HG02588 (cell line): ENCODE measurements around the gene BCKDK.
"Not testable (repeated sequence)": the region's sequence is repeated elsewhere in the genome, so short reads cannot be mapped to it uniquely, and the experiment has no call there.

Experiments
- ATAC-seq: cut with Tn5 transposase; IDR thresholded peaks from one replicate; pipeline ENCODE4 v1.9.1; 2021; ENCODE audit warnings: mild to moderate bottlenecking, moderate library complexity; ENCODE audit not compliant: unreplicated experiment

BCKDK gene

DNA sequence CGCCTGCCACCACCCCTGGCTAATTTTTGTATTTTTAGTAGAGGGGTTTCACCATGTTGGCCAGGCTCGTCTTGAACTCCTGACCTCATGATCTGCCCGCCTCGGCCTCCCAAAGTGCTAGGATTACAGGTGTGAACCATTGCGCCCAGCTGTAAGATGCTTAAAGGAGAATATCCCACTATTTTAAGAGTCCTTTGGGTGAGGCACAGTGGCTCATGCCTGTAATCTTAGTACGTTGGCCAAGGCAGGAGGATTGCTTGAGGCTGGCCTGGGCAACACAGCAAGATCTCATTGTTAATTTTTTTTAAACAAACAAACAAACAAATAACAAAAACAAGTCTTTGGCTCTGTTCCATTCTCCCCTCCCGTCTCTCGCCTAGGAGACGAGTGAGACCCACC, 32.9 kb downstream of the BCKDK start:
- not testable (repeated sequence) for ATAC-seq

GRCh38 chr16:31141489-31142108, 33.4 kb downstream of the BCKDK start:
- peak; percentile 1 for ATAC-seq

GRCh38 chr16:31142109-31143010, 34.2 kb downstream of the BCKDK start:
- peak; percentile 77 for ATAC-seq

DNA sequence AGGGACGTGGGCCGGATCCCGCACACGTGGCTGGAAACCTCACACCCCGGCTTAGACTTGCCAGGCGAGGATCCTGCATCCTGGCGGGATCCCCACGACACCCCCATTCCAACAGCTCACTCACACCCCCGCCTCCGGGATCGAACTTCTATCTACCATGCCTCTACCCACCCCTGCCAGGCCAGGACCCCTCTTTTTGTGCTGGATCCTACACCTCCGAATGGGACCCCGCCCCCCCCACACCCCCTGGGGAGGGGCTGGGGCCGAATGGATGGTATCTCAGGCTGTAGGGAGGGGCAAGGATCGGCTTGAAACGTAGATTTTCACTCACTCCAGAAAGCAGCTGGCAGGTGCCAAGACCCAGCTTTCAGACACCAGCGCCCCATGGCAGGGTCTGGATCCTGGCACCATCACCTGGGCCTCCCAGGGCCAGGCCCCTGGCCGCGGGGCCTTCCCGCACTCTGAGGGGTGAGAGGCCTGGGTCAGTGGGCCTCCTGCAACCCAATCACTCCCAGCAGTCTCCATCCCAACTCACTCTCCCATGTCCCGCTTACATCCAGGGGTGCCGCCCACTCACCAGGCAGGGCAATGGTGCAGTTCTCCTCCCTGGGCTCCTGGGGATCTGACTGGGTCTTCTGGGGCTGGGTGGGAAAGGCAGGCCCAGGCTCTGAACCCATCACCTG, 35.0 kb downstream of the BCKDK start:
- ATAC-seq, result no peak

GRCh38 chr16:31143694-31144148, 35.5 kb downstream of the BCKDK start:
- ATAC-seq, result no peak

DNA sequence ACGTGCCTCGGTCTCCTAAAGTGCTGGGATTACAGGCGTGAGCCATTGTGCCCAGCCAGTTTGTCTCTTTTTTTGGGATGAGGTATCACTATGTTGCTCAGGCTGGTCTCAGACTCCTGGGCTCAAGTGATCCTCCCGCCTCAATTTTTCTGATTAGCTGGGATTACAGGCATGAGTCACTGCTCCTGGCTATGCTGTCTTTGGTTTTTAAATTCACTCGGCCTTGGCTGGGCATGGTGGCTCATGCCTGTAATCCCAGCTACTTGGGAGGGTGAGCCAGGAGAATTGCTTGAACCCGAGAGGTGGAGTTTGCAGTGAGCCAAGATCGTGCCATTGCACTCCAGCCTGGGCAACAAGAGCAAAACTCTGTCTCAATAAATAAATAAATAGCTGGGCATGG, 36.2 kb downstream of the BCKDK start:
- not testable (repeated sequence) for ATAC-seq

DNA sequence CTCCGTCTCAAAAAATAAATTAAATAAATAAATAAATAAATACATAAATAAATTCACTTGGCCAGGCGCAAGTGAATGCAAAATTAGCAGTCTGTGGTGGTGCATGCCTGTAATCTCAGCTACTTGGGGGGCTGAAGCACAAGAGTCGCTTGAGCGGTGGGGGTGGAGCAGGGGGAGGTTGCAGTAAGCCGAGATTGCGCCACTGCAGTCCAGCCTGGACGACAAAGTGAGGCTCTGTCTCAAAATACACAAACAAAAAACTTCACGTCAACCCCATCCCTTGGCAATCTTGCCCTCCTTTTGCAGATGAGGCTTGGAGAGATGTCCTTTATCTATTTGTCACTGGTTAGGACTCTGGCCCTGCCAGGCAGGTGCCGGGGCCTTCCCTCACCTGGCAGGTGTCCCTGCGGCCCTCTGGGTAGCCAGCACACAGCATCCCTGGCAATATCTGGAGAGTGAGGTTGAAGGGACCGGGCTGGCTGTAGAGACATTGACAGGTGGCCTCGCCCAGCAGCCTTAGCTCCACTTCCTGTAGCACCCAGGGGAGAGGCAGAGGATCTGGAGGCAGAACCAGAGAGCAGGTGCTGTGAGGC, 37.3 kb downstream of the BCKDK start:
- no peak for ATAC-seq

DNA sequence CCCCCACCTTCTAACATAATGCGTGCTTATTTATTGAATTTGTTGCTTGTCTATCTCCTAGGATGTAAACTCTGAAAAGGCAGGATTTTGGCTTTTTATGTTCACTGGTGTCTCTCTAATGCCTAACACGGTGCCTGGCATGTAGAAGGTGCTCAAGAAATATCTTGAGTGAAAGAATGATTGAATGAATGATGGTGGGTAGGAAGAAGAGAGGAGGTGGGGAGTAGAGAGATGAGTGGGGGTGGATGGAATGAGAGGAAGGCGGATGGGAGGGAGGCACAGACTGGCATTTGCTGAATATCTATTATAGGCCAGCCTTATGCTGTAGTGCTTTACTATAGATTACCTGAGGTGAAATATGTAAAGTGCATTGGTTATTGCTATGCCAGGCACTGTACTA, 39.4 kb downstream of the BCKDK start:
- no peak for ATAC-seq

DNA sequence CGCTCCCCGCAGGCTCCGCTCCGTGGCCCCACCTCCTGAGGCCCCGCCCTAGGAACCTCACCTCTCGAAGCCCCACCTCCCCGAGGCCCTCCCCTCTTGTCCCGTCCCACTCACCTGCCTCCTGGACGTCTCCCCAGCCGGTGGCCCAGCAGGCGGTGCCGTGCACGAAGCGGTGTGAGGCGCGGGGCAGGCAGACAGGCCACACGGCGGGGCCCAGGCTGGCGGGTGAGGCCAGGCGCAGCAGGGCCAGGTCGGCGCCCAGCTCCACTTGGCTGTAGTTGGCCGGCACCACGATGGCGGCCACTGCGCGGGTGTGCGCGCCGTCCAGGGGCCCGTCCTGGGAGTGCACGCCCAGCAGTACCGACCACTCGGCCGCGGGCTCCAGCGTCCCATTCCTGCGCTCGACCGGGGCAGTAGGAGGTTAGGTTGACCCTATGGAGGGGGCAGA, 40.1 kb downstream of the BCKDK start:
- ATAC-seq, result no peak

- no peak for ATAC-seq
Measured at GRCh38 chr16:31148896-31149295, 40.7 kb downstream of the BCKDK start.

DNA sequence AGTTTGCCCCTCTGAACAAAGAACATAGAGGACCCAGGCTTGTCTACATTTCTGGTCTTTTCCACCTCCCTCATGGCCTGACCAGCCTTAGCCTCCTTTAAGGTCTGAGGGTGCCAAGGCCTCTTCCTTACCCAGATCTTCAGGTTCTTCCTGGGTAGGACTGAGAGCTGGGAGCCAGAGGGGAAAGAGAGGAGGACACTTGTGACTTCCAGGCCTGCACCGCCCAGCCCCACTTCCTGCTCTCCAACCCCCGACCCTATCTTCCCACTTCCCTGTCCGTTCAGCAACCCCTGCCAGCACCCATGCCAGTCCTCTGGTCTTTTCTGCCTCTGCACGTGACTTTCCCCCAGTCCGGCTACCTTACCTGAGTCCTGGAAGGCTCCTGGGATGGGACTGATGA, 41.1 kb downstream of the BCKDK start:
- no peak for ATAC-seq

GRCh38 chr16:31149894-31150890, 42.0 kb downstream of the BCKDK start, which contains the start of gene PRSS36:
Gene PRSS36, minus strand, starts transcription at chr16:31150066. Its CDS starts 31 bp downstream, at chr16:31150035.
- no peak for ATAC-seq

DNA sequence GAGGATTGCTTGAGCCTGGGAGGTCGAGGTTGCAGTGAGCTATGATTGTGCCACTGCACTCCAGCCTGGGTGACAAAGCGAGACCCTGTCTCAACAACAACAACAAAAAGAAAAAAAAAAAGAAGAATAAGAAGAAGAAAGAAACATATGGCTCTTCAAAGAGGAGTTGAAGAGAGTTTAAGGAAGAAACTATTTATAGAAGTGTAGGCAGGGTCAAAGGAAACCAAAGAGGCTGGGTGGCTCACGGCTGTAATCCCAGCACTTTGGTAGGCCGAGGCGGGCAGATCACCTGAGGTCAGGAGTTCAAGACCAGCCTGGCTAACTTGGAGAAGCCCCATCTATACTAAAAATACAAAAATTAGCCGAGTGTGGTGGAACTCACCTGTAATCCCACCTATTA, 42.8 kb downstream of the BCKDK start:
- ATAC-seq, result not testable (repeated sequence)

GRCh38 chr16:31157136-31157535, 49.0 kb downstream of the BCKDK start:
- no peak for ATAC-seq
